IMR-90 (cell line): ENCODE measurements around the gene THSD7B. TPM values are rescaled to one million over a fixed set of nuclear protein-coding genes. Genes with fewer than 3 reads are reported as not detected.
A peak's percentile ranks its signal among the peaks of the same experiment; 100 is the strongest.

Experiments
- ATAC-seq: fragments of 200-7000 bp; cut with Tn5 transposase; 2 replicates; pipeline ENCODE4 v1.9.1; 2020; ENCODE audit warnings: low read depth, mild to moderate bottlenecking, moderate library complexity
- Bru-seq: library from RNA; stranded (reverse); fragments of 400-500 nt; gene quantifications from one replicate; lab custom pipeline; 2021; lab: Mats Ljungman, UMichigan
- BruChase-seq, 2 experiments: library from RNA; stranded (reverse); fragments of 400-500 nt; gene quantifications; one replicate each; lab custom pipeline; 2021; lab: Mats Ljungman, UMichigan
- BruUV-seq: library from RNA; stranded (reverse); fragments of 400-500 nt; replicated peaks from 2 replicates; lab custom pipeline; 2021; lab: Mats Ljungman, UMichigan
- CTCF ChIA-PET: fragments of 300-600 bp; formaldehyde crosslinking; extraction: SDS; loops from one replicate; lab custom pipeline; 2021; ENCODE audit warnings: antibody characterized with exemption; lab: Yijun Ruan, JAX
- POLR2A ChIA-PET: fragments of 300-600 bp; sonication (Branson Sonifier 250); formaldehyde crosslinking; loops from one replicate; lab custom pipeline; 2022; ENCODE audit warnings: antibody characterized with exemption; ENCODE audit not compliant: unreplicated experiment; lab: Charles Lee
- DNase-seq: peaks from one replicate; pipeline ENCODE4 v3.0.0; 2013
- H2AFZ ChIP-seq: replicated peaks from 2 replicates; pipeline ENCODE3; 2013; ENCODE audit warnings: low read length, mild to moderate bottlenecking; ENCODE audit not compliant: poor library complexity
- H2AK5ac ChIP-seq: 2 replicates; pipeline ENCODE4 v1.6.1; 2013; ENCODE audit warnings: low read depth, low read length, inconsistent platforms
- H2AK9ac ChIP-seq: replicated peaks from 2 replicates; pipeline ENCODE3; 2013; ENCODE audit warnings: mild to moderate bottlenecking, low read depth, low read length, moderate library complexity; ENCODE audit not compliant: poor library complexity
- H2BK120ac ChIP-seq: 2 replicates; pipeline ENCODE4 v1.6.1; 2013; ENCODE audit warnings: low read depth, low read length, inconsistent platforms
- H2BK15ac ChIP-seq: 3 replicates; pipeline ENCODE4 v1.6.1; 2013; ENCODE audit warnings: low read depth, low read length, inconsistent platforms
- H2BK20ac ChIP-seq: 2 replicates; pipeline ENCODE4 v1.6.1; 2013; ENCODE audit warnings: low read depth, mild to moderate bottlenecking, inconsistent platforms, low read length, moderate library complexity
- H2BK5ac ChIP-seq: 2 replicates; pipeline ENCODE4 v1.6.1; 2013; ENCODE audit warnings: mild to moderate bottlenecking, low read depth, low read length, inconsistent platforms; ENCODE audit not compliant: poor library complexity, severe bottlenecking
- H3K14ac ChIP-seq: replicated peaks from 2 replicates; pipeline ENCODE4 v1.6.1; 2013; ENCODE audit warnings: low read depth, low read length, inconsistent platforms
- H3K18ac ChIP-seq: 2 replicates; pipeline ENCODE4 v1.6.1; 2013; ENCODE audit warnings: low read depth, low read length, control low read depth
- H3K23ac ChIP-seq: 2 replicates; pipeline ENCODE4 v1.6.1; 2013; ENCODE audit warnings: low read depth, low read length, inconsistent platforms
- H3K27ac ChIP-seq: 2 replicates; pipeline ENCODE4 v1.5.1; 2013; ENCODE audit warnings: mild to moderate bottlenecking, control low read depth, low read length; ENCODE audit not compliant: insufficient read depth
- H3K27me3 ChIP-seq: 2 replicates; pipeline ENCODE4 v1.6.1; 2013; ENCODE audit warnings: low read length; ENCODE audit not compliant: control insufficient read depth, insufficient read depth
- H3K36me3 ChIP-seq: 2 replicates; pipeline ENCODE4 v1.6.1; 2013; ENCODE audit warnings: low read length, mixed read lengths; ENCODE audit not compliant: control insufficient read depth, insufficient read depth
- H3K4ac ChIP-seq: 2 replicates; pipeline ENCODE4 v1.6.1; 2013; ENCODE audit warnings: low read depth, low read length, inconsistent platforms
- H3K4me1 ChIP-seq: 2 replicates; pipeline ENCODE4 v1.6.1; 2013; ENCODE audit warnings: low read length, mixed read lengths; ENCODE audit not compliant: control insufficient read depth, insufficient read depth
- H3K4me2 ChIP-seq: 2 replicates; pipeline ENCODE4 v1.6.1; 2013; ENCODE audit warnings: low read depth, mild to moderate bottlenecking, control low read depth, low read length, moderate library complexity
- H3K4me3 ChIP-seq: 2 replicates; pipeline ENCODE4 v1.5.1; 2013; ENCODE audit warnings: low read depth, mild to moderate bottlenecking, control low read depth, low read length, moderate library complexity; ENCODE audit not compliant: insufficient read depth
- H3K56ac ChIP-seq: 2 replicates; pipeline ENCODE4 v1.6.1; 2013; ENCODE audit warnings: low read length, inconsistent platforms; ENCODE audit not compliant: insufficient read depth; ENCODE audit errors: extremely low read depth
- H3K79me1 ChIP-seq, 2 experiments: 2 replicates each; pipeline ENCODE4 v1.6.1; 2013; ENCODE audit warnings: low read length in 2 of 2, inconsistent platforms in 1 of 2, low read depth in 1 of 2
- H3K9ac ChIP-seq: 2 replicates; pipeline ENCODE4 v1.6.1; 2013; ENCODE audit warnings: low read depth, low read length, control low read depth
- H3K9me1 ChIP-seq: 2 replicates; pipeline ENCODE4 v1.6.1; 2013; ENCODE audit warnings: low read length, inconsistent platforms; ENCODE audit not compliant: insufficient read depth
- H3K9me3 ChIP-seq: 2 replicates; pipeline ENCODE4 v1.6.1; 2013; ENCODE audit warnings: low read length; ENCODE audit not compliant: control insufficient read depth, insufficient read depth
- H4K20me1 ChIP-seq: 2 replicates; pipeline ENCODE4 v1.6.1; 2013; ENCODE audit warnings: low read length, inconsistent platforms; ENCODE audit not compliant: insufficient read depth
- H4K5ac ChIP-seq: 2 replicates; pipeline ENCODE4 v1.6.1; 2013; ENCODE audit warnings: mild to moderate bottlenecking, low read depth, low read length, control low read depth
- H4K8ac ChIP-seq, 2 experiments: 2 replicates each; pipeline ENCODE4 v1.6.1; 2013; ENCODE audit warnings: low read depth in 2 of 2, low read length in 2 of 2, control low read depth in 1 of 2, inconsistent platforms in 1 of 2
- H4K91ac ChIP-seq: 2 replicates; pipeline ENCODE4 v1.6.1; 2013; ENCODE audit warnings: low read depth, low read length, inconsistent platforms; ENCODE audit not compliant: insufficient read depth
- BHLHE40 ChIP-seq: fragments of 150-350 bp; IDR thresholded peaks from 2 replicates; pipeline ENCODE4 v1.6.1; 2016; ENCODE audit warnings: mild to moderate bottlenecking, low read depth, low read length
- CHD1 ChIP-seq: IDR thresholded peaks from 2 replicates; pipeline ENCODE4 v1.6.1; 2012; ENCODE audit warnings: low read depth, low read length, improper control_type of control experiment
- FOS ChIP-seq: fragments of 150-350 bp; IDR thresholded peaks from 2 replicates; pipeline ENCODE4 v1.6.1; 2016; ENCODE audit warnings: low read depth, low read length
- MAFK ChIP-seq: IDR thresholded peaks from 2 replicates; pipeline ENCODE4 v1.6.1; 2012; ENCODE audit warnings: low read depth, low read length, improper control_type of control experiment
- MXI1 ChIP-seq: IDR thresholded peaks from 2 replicates; pipeline ENCODE4 v1.6.1; 2012; ENCODE audit warnings: low read depth, mild to moderate bottlenecking, low read length, moderate library complexity, borderline replicate concordance
- POLR2A ChIP-seq: IDR thresholded peaks from 2 replicates; pipeline ENCODE4 v1.6.1; 2012; ENCODE audit warnings: mild to moderate bottlenecking, low read depth, low read length
- RAD21 ChIP-seq: IDR thresholded peaks from 2 replicates; pipeline ENCODE4 v1.6.1; 2012; ENCODE audit warnings: low read length, improper control_type of control experiment
- RCOR1 ChIP-seq: IDR thresholded peaks from 2 replicates; pipeline ENCODE4 v1.6.1; 2012; ENCODE audit warnings: mild to moderate bottlenecking, low read length, improper control_type of control experiment; ENCODE audit not compliant: insufficient replicate concordance
- RFX5 ChIP-seq: IDR thresholded peaks from 2 replicates; pipeline ENCODE4 v1.8.0; 2012; ENCODE audit warnings: low read depth, mild to moderate bottlenecking, low read length, moderate library complexity
- SMC3 ChIP-seq: fragments of 150-350 bp; IDR thresholded peaks from 2 replicates; pipeline ENCODE4 v1.6.1; 2016; ENCODE audit warnings: low read depth, mild to moderate bottlenecking, antibody characterized with exemption, low read length, moderate library complexity
- WGBS, 2 experiments: methylation state at CpG; one replicate each; pipeline versions ENCODE4 v1.1.5 to v1.1.7; 2013; ENCODE audit warnings: missing lambda C conversion rate in 2 of 2; ENCODE audit not compliant: insufficient read length in 1 of 2; ENCODE audit errors: extremely low coverage in 2 of 2; 5-methylcytosine and 5-hydroxymethylcytosine counted together
- dilution Hi-C: fragments of 300-500 bp; cut with HindIII; formaldehyde crosslinking; loops from one replicate; pipeline ENCODE4 v1.14.3; 2018; ENCODE audit warnings: low sequenced_read_pairs; ENCODE audit not compliant: unreplicated experiment
- in situ Hi-C: fragments of 300-500 bp; cut with MboI; formaldehyde crosslinking; loops from 3 replicates; pipeline ENCODE4 v1.14.3; 2019; ENCODE audit warnings: low sequenced_read_pairs, inconsistent platforms, mixed read lengths
- intact Hi-C: fragments of 100-400 bp; cut with micrococcal nuclease; formaldehyde crosslinking; loops from 2 replicates; pipeline ENCODE4 v1.10.0; 2022
- long read RNA-seq: library from polyadenylated mRNA; unstranded; transcript quantifications from one replicate; pipeline ENCODE4 v2.0.0, GENCODE V29; 2021; ENCODE audit not compliant: unreplicated experiment
- polyA plus RNA-seq, 3 experiments: library from polyadenylated mRNA; depleted of rRNA; stranded (reverse); fragments of >200 nt; gene quantifications; 2 replicates each; pipeline ENCODE4 v1.2.3, GENCODE V29; 2012; ENCODE audit warnings: low replicate concordance in 1 of 3
- total RNA-seq: library from RNA; depleted of rRNA; stranded (reverse); fragments of >200 nt; gene quantifications from 2 replicates; pipeline ENCODE4 v1.2.3, GENCODE V29; 2012; rRNA removed
- TF ChIP-seq, protein P1 (sequence below): conservative IDR thresholded peaks from 2 replicates; pipeline ENCODE4 v1.5.1; 2012; ENCODE audit warnings: mild to moderate bottlenecking, low read depth, low read length, improper control_type of control experiment

THSD7B gene, protein sequence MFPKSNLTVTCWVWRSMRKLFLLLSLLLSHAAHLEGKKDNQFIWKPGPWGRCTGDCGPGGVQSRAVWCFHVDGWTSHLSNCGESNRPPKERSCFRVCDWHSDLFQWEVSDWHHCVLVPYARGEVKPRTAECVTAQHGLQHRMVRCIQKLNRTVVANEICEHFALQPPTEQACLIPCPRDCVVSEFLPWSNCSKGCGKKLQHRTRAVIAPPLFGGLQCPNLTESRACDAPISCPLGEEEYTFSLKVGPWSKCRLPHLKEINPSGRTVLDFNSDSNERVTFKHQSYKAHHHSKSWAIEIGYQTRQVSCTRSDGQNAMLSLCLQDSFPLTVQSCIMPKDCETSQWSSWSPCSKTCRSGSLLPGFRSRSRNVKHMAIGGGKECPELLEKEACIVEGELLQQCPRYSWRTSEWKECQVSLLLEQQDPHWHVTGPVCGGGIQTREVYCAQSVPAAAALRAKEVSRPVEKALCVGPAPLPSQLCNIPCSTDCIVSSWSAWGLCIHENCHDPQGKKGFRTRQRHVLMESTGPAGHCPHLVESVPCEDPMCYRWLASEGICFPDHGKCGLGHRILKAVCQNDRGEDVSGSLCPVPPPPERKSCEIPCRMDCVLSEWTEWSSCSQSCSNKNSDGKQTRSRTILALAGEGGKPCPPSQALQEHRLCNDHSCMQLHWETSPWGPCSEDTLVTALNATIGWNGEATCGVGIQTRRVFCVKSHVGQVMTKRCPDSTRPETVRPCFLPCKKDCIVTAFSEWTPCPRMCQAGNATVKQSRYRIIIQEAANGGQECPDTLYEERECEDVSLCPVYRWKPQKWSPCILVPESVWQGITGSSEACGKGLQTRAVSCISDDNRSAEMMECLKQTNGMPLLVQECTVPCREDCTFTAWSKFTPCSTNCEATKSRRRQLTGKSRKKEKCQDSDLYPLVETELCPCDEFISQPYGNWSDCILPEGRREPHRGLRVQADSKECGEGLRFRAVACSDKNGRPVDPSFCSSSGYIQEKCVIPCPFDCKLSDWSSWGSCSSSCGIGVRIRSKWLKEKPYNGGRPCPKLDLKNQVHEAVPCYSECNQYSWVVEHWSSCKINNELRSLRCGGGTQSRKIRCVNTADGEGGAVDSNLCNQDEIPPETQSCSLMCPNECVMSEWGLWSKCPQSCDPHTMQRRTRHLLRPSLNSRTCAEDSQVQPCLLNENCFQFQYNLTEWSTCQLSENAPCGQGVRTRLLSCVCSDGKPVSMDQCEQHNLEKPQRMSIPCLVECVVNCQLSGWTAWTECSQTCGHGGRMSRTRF (N-terminal part only)
- total RNA-seq (not detected in 2 replicates), polyA plus RNA-seq (2012; rRNA removed) (not detected in 2 replicates), Bru-seq, nascent RNA (percentile 0 among the genes with signal in this experiment), BruChase-seq, experiment 1, labeled RNA remaining after a 6-hour chase (percentile 0 among the genes with signal in this experiment), BruChase-seq, experiment 2, labeled RNA remaining after a 2-hour chase (percentile 0 among the genes with signal in this experiment)
- not detected in 2 replicates for polyA plus RNA-seq (2012; cell fraction: cytosol; rRNA removed)
- not detected in 2 replicates for polyA plus RNA-seq (2012; cell fraction: nucleus; rRNA removed; ENCODE audit: low replicate concordance)
- long read RNA-seq, result 0 reads

DNA sequence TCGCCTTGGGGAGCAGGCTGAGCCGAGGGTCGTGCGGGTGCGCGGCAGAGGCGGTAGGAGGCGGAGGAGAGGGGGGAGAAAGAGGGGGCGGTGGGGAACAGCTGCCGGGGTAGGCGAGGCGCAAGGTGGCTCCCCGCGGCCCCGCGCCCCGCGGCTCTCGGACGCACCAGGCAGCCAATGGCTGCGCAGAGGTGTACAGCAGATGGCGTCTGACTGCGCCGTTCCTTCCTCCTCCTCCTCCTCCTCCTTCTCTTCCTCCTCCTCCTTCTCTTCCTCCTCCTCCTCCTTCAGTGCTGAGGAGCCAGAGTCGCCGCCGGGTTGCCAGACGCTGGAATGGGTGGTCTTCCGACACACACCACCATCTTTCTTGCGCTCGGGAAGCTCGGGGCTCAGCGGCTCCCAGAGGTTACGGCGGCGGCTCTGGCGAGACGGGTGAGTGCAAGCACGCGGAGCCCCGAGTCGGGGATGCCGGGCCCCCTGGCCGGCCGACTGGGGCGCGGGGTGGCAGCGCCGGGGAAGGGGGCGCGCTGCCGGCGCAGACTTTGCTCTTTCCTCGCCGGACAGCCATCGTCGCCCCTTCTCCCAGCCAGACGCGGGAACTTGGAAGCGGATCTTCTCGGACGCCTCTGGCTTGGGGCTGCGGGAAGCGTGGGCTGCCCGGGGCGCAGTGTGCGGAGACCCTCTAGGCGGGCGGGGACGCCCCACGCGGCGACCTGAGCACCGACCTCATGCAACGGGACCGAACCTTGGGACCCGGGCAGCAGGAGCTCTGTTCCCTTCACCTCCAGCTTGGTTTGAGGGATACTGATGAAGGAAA, at the start of gene THSD7B:
TSS of gene THSD7B (plus strand) at position 290 of the 817 bp plus-strand sequence. CDS start 116,634 bp downstream, outside the sequence.
- ChIA-PET CTCF (no interaction called here), POLR2A (no interaction called here)
- H2AK5ac ChIP-seq, result no peak within 1 kb of the TSS
- no peak within 1 kb of the TSS for H3K14ac ChIP-seq
- H2AK9ac ChIP-seq, result no peak within 1 kb of the TSS
- dilution Hi-C loops (no loop called here), intact Hi-C loops (no loop called here), in situ Hi-C loops (no loop called here)
- H2BK15ac ChIP-seq, result no peak within 1 kb of the TSS
- no peaks in the 10 kb centered on the region for H3K4me1 ChIP-seq
- DNase-seq, result no peak
- no peaks in the 10 kb centered on the region for H3K79me1 ChIP-seq
- H3K23ac ChIP-seq, result no peak within 1 kb of the TSS
- H3K9me1 ChIP-seq, result no peaks in the 10 kb centered on the region
- BruUV-seq, result no TSS peak
- H4K91ac ChIP-seq, result no peak within 1 kb of the TSS
- H3K4ac ChIP-seq, result no peak within 1 kb of the TSS
- no peaks in the 10 kb centered on the region for H4K20me1 ChIP-seq
- H4K5ac ChIP-seq, result no peak within 1 kb of the TSS
- H3K9ac ChIP-seq, result no peak within 1 kb of the TSS
- no peak for ATAC-seq
- H3K36me3 ChIP-seq, result no peaks in the 10 kb centered on the region
- peaks cover 13% of the 10 kb centered on the region for H3K9me3 ChIP-seq
- H3K4me3 ChIP-seq, result no peak within 1 kb of the TSS
- no peaks in the 10 kb centered on the region for H3K27me3 ChIP-seq
- H2BK20ac ChIP-seq, result no peak within 1 kb of the TSS
- H3K56ac ChIP-seq, result no peak within 1 kb of the TSS
- H2BK120ac ChIP-seq, result no peak within 1 kb of the TSS
- H2AFZ ChIP-seq, result no peak within 1 kb of the TSS
- H3K4me2 ChIP-seq, result no peak within 1 kb of the TSS
- H4K8ac ChIP-seq, result no peak within 1 kb of the TSS
- 0% methylated on average over 11 of the region's 77 CpGs; no CpG with 5 or more reads in 1 of the 2 experiments for WGBS, 2 experiments
- no peak within 1 kb of the TSS for H3K27ac ChIP-seq
- H2BK5ac ChIP-seq, result no peak within 1 kb of the TSS
- no peak within 1 kb of the TSS for H3K18ac ChIP-seq
- TF ChIP-seq RFX5 (no peak), POLR2A (no peak), SMC3 (no peak), CHD1 (no peak), MXI1 (no peak), FOS (no peak), RAD21 (no peak), MAFK (no peak), BHLHE40 (no peak), RCOR1 (no peak)
- TF ChIP-seq, protein P1, sequence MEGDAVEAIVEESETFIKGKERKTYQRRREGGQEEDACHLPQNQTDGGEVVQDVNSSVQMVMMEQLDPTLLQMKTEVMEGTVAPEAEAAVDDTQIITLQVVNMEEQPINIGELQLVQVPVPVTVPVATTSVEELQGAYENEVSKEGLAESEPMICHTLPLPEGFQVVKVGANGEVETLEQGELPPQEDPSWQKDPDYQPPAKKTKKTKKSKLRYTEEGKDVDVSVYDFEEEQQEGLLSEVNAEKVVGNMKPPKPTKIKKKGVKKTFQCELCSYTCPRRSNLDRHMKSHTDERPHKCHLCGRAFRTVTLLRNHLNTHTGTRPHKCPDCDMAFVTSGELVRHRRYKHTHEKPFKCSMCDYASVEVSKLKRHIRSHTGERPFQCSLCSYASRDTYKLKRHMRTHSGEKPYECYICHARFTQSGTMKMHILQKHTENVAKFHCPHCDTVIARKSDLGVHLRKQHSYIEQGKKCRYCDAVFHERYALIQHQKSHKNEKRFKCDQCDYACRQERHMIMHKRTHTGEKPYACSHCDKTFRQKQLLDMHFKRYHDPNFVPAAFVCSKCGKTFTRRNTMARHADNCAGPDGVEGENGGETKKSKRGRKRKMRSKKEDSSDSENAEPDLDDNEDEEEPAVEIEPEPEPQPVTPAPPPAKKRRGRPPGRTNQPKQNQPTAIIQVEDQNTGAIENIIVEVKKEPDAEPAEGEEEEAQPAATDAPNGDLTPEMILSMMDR, result no peak
